ENCODE measurements around the gene RAB7B. TPM values are rescaled to one million over a fixed set of nuclear protein-coding genes. Genes with fewer than 3 reads are reported as not detected.

RAB7B gene
- total RNA-seq, 6 donors from 2014 or later = 2.6 to 27.5 (median 9.1) TPM

DNA sequence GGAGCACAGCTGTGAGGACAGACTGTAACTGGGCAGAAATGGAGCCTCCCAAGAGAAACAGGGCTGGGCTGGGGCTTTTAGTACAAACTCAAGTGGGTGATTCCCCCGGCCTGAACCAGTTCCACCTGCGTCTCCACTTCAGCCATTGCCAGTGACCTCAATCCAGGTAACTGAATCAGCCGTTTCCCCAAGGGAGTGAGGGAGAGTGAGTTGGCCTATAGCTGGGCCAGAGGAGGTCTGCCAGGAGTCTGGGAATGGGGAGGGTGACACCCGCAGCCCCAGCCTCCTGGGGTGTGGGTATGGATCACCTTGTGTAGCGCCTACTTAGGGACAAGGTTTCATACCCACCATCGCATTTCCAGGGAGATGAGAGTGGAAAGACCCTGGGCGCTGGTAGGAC lies 68.4 kb downstream of the RAB7B start:
- DNase-seq (peak in 1 of 2 donors; percentile 91), ATAC-seq (ENCODE audit: low FRiP score in 2 of 2) (peak; percentile 46 to 78)
- peak overlapping the region; percentile 23 to 86 (median 78) for H3K27ac ChIP-seq

DNA sequence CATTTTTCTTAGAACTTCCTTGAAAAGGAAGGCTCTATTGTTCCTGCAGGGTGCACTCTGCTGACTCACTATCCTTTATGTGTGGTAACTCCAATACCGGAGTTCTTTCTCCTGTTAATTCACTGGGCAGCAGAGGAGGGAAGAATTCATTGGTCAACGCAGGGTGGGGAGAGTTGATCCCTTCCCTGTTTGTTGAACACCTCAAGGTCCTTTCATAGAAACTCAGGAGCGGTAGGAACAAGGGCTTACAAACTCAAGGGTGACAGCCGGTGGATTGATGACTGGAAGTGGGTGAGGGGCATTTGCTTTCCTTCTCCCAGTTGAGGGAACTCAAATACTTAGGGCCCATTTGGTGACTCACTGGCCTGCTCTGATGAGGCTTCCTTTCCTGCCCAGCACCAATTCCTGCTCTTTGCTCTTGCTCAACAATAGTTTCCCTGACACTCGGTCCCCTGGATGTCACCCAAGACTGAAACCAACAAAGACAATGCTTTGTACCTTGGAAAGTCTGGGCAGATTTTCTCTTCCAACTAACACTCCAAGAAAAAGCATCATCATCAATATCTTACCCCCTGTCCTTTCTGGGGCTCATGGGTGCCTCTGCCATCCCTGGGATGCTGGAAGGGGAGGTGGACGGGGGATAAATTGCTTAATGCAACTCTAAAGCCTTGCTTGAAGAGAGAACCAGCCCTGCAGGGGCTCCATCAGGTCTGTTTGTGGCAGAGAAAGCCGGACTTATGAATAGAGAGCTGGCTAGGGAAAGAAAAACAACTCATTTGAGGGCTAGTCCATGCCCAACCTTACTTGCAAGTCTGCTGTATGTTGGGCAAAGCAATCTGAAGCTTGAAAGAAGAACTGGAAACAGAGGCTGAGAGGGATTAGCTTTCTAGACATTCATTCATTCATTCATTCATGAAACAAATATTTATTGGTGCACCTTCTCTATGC lies 69.2 kb downstream of the RAB7B start:
- Histone ChIP-seq H3K36me3 (no peaks in the 10 kb centered on the region), H3K27ac (peak overlapping the region; percentile 69 to 86 (median 78)), H3K27me3 (no peaks in the 10 kb centered on the region), H3K4me3 (no peak overlapping the region), H3K9me3 (no peaks in the 10 kb centered on the region), H3K4me1 (peaks cover 6 to 43% (median 18%) of the 10 kb centered on the region in 4 donors)
- ATAC-seq (ENCODE audit: low FRiP score in 2 of 2) (peak; percentile 9 to 46), DNase-seq (peak in 1 of 2 donors; percentile 88)
- WGBS, 2 donors = 34 to 47% methylated on average over 7 of the region's 7 CpGs
- TF ChIP-seq POLR2A (IDR thresholded peaks at IDR 0.05) (peak in 1 of 4 donors; percentile 28), EP300 (IDR thresholded peaks at IDR 0.05) (peak in 1 of 4 donors; percentile 70), POLR2AphosphoS5 (IDR thresholded peaks at IDR 0.05) (peak; percentile 30 to 36)
- TF ChIP-seq, protein P1, sequence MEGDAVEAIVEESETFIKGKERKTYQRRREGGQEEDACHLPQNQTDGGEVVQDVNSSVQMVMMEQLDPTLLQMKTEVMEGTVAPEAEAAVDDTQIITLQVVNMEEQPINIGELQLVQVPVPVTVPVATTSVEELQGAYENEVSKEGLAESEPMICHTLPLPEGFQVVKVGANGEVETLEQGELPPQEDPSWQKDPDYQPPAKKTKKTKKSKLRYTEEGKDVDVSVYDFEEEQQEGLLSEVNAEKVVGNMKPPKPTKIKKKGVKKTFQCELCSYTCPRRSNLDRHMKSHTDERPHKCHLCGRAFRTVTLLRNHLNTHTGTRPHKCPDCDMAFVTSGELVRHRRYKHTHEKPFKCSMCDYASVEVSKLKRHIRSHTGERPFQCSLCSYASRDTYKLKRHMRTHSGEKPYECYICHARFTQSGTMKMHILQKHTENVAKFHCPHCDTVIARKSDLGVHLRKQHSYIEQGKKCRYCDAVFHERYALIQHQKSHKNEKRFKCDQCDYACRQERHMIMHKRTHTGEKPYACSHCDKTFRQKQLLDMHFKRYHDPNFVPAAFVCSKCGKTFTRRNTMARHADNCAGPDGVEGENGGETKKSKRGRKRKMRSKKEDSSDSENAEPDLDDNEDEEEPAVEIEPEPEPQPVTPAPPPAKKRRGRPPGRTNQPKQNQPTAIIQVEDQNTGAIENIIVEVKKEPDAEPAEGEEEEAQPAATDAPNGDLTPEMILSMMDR (IDR thresholded peaks at IDR 0.05) = no peak

More for the DNA sequence above, 68.4 kb downstream of the RAB7B start:
- Histone ChIP-seq H3K4me3 (peak overlapping the region in 1 of 4 donors; percentile 11), H3K4me1 (peaks cover 6 to 50% (median 21%) of the 10 kb centered on the region in 4 donors), H3K36me3 (no peaks in the 10 kb centered on the region), H3K27me3 (no peaks in the 10 kb centered on the region), H3K9me3 (no peaks in the 10 kb centered on the region)
- WGBS, 2 donors = 65 to 74% methylated on average over 5 to 7 of the region's 7 CpGs
- peak in 1 of 4 donors; percentile 55 for TF ChIP-seq POLR2A (IDR thresholded peaks at IDR 0.05)
- peak in 2 of 4 donors; percentile 51 to 86 for TF ChIP-seq EP300 (IDR thresholded peaks at IDR 0.05)
- TF ChIP-seq POLR2AphosphoS5 (IDR thresholded peaks at IDR 0.05) = peak; percentile 58 to 61
- TF ChIP-seq, protein P1 (IDR thresholded peaks at IDR 0.05) = no peak

DNA sequence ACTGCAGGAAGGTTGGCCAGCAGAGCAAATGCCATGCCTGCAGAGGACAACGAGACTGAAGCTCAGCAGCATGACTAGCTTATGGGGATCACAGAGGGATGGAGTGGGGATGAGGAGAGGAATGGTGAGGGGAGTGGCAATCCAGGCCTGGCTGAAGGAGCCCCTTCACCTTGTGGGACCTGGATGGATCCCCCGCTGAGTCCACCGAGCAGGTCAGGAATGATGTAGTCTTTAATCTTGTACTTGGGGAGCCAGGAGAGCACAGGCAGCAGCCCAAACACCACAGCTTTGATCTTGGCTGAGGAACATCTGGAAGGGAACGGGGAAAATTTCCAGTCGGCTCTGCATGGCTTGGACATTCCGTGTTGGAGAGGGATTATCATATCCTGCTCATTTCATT lies 70.4 kb downstream of the RAB7B start:
- ATAC-seq (ENCODE audit: low FRiP score in 2 of 2) (no peak), DNase-seq (no peak)
- peak overlapping the region; percentile 69 to 86 (median 78) for H3K27ac ChIP-seq
- no peaks in the 10 kb centered on the region for H3K36me3 ChIP-seq
- peaks cover 6 to 39% (median 17%) of the 10 kb centered on the region in 4 donors for H3K4me1 ChIP-seq
- TF ChIP-seq POLR2A (IDR thresholded peaks at IDR 0.05) = no peak
- no peak for TF ChIP-seq POLR2AphosphoS5 (IDR thresholded peaks at IDR 0.05)
- TF ChIP-seq, protein P1 (IDR thresholded peaks at IDR 0.05) = no peak
- TF ChIP-seq EP300 (IDR thresholded peaks at IDR 0.05) = no peak
- H3K27me3 ChIP-seq = no peaks in the 10 kb centered on the region
- no peak overlapping the region for H3K4me3 ChIP-seq
- WGBS, 2 donors = 79 to 89% methylated on average over 6 of the region's 6 CpGs
- no peaks in the 10 kb centered on the region for H3K9me3 ChIP-seq

DNA sequence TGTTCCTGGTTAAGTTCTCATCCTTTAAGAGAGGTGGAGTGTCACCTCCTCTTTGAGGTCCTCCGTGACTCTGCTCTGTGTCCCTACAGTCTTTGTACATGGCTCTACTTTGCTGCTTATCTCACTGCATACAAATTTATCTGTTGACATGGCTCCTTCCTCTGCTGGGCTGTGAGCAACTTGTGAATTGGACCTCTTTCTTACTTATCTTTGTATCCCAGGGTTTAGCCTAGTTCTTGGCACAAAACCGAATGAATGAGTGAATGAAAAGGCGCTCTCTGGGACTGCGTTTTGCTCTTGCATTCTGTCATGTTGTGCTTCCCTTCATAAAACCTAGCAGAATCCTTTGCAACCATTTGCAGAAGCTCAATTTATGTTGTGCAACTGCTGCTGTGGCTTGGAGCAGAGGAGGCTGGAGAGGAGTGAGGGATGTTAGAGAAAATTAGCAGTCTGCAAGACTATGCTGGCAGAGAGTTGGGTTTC lies 72.4 kb downstream of the RAB7B start:
- H3K9me3 ChIP-seq = no peaks in the 10 kb centered on the region
- H3K36me3 ChIP-seq = no peaks in the 10 kb centered on the region
- DNase-seq (no peak), ATAC-seq (ENCODE audit: low FRiP score in 2 of 2) (no peak)
- peaks cover 6 to 34% (median 17%) of the 10 kb centered on the region in 4 donors for H3K4me1 ChIP-seq
- WGBS, 2 donors = 47 to 57% methylated on average over 4 of the region's 4 CpGs
- TF ChIP-seq POLR2A (IDR thresholded peaks at IDR 0.05) (no peak), EP300 (IDR thresholded peaks at IDR 0.05) (no peak), POLR2AphosphoS5 (IDR thresholded peaks at IDR 0.05) (no peak)
- TF ChIP-seq, protein P1 (IDR thresholded peaks at IDR 0.05) = no peak
- H3K27me3 ChIP-seq = no peaks in the 10 kb centered on the region
- no peak overlapping the region for H3K27ac ChIP-seq
- no peak overlapping the region for H3K4me3 ChIP-seq
